ENCODE data around the gene TRRAP.

DNA sequence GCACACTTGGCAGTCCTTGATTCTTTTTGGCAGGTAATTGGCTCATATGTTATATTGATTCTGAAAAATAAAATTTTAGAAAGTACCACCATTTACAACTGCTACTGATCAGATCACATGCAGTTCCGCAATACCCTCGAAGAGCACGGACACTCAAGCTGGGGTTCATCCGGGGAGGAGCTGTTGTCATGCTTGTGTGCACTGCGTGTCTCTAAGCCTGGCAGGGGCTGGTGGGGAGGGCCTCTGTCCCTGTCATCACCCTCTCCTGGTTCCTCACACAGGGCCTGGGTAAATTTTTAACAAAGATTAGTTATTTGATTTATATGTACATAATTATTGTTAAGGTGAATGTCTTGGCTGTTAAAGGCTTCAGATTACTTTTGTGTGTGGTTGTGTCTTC is 45.2 kb downstream of the TRRAP start:
- TF ChIP-seq, protein P1, sequence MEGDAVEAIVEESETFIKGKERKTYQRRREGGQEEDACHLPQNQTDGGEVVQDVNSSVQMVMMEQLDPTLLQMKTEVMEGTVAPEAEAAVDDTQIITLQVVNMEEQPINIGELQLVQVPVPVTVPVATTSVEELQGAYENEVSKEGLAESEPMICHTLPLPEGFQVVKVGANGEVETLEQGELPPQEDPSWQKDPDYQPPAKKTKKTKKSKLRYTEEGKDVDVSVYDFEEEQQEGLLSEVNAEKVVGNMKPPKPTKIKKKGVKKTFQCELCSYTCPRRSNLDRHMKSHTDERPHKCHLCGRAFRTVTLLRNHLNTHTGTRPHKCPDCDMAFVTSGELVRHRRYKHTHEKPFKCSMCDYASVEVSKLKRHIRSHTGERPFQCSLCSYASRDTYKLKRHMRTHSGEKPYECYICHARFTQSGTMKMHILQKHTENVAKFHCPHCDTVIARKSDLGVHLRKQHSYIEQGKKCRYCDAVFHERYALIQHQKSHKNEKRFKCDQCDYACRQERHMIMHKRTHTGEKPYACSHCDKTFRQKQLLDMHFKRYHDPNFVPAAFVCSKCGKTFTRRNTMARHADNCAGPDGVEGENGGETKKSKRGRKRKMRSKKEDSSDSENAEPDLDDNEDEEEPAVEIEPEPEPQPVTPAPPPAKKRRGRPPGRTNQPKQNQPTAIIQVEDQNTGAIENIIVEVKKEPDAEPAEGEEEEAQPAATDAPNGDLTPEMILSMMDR (IDR thresholded peaks at IDR 0.05): no peak
- TF ChIP-seq EP300 (IDR thresholded peaks at IDR 0.05) (no peak), POLR2AphosphoS5 (IDR thresholded peaks at IDR 0.05) (no peak)
